Right lobe of liver (tissue), 6 donors: Measurements from ENCODE around the gene NHLRC4. TPM values are rescaled to one million over a fixed set of nuclear protein-coding genes. Genes with fewer than 3 reads are reported as not detected.

Experiments
- ATAC-seq, 4 donors: fragments of 200-7000 bp; cut with Tn5 transposase; one replicate each; pipeline ENCODE4 v1.9.1; 2020; ENCODE audit warnings: mild to moderate bottlenecking in 4 of 4, moderate library complexity in 4 of 4
- DNase-seq, 3 donors: peaks; one replicate each; pipeline ENCODE4 v3.0.0-alpha.2; 2020
- H3K27ac ChIP-seq, 3 donors: fragments of 200-600 bp; one replicate each; pipeline ENCODE4 v1.8.0; 2022
- H3K27me3 ChIP-seq, 2 donors: fragments of 200-600 bp; one replicate each; pipeline ENCODE4 v1.8.0; 2022
- H3K36me3 ChIP-seq, 4 donors: fragments of 200-600 bp; sonication (generic) in 1 of 4; one replicate each; pipeline versions ENCODE4 v1.5.1 to v1.8.0; 2017 to 2022; ENCODE audit warnings: control low read depth in 1 of 4
- H3K4me1 ChIP-seq, 4 donors: fragments of 200-600 bp; sonication (generic) in 1 of 4; one replicate each; pipeline versions ENCODE4 v1.5.1 to v1.8.0; 2017 to 2022; ENCODE audit warnings: control low read depth in 1 of 4
- H3K4me3 ChIP-seq, 3 donors: fragments of 200-600 bp; one replicate each; pipeline ENCODE4 v1.8.0; 2022
- H3K9me3 ChIP-seq, 4 donors: fragments of 200-600 bp; sonication (generic) in 1 of 4; one replicate each; pipeline versions ENCODE4 v1.5.1 to v1.8.0; 2017 to 2022; ENCODE audit warnings: control low read depth in 1 of 4
- POLR2A ChIP-seq: fragments of 450-650 bp; IDR thresholded peaks from one replicate; pipeline ENCODE4 v1.6.1; 2017; ENCODE audit warnings: antibody characterized with exemption, mild to moderate bottlenecking
- WGBS: methylation state at CpG from one replicate; pipeline ENCODE4 v1.1.6; 2018; ENCODE audit warnings: low coverage, low lambda C conversion rate; ENCODE audit not compliant: insufficient coverage; ENCODE audit errors: missing lambda C conversion rate; 5-methylcytosine and 5-hydroxymethylcytosine counted together
- intact Hi-C, 2 donors: fragments of 100-400 bp; cut with DNase I; formaldehyde crosslinking; loops; one replicate each; pipeline versions ENCODE4 v1.11.2 to v1.14.1; 2022
- total RNA-seq, 6 experiments: library from RNA; depleted of rRNA in 2 of 6; stranded (reverse); fragments of >200 nt in 2 of 6; fragmentation: NEBNext Ultra II Directional in 3 of 6; extraction: Animal tissue kit (Norgen Biotek cat#: 25700) in 3 of 6; gene quantifications; one replicate each; pipeline versions ENCODE4 v1.1.0 to v1.2.4, GENCODE V29; 2016 to 2023
- TF ChIP-seq, protein P1 (sequence below), 4 donors: fragments of 200-600 bp in 3 of 4; fragments of 450-650 bp in 1 of 4; IDR thresholded peaks; one replicate each; pipeline versions ENCODE4 v1.5.1 to v1.8.0; 2016 to 2022; ENCODE audit warnings: antibody characterized with exemption in 4 of 4, mild to moderate bottlenecking in 2 of 4
- donor health status: DM: no; HTN: yes; CAD: no.
- donor health status: DM: no; HTN: no; CAD: no.
- donor health status: DM: no; HTN: no; CAD: no.
- donor health status: DM: no; HTN: yes; CAD: no.
- donor health status: DM: no; HTN: yes; CAD: no.

NHLRC4 gene
- total RNA-seq, 6 experiments from 2014 or later = 0.12 to 0.33 (median 0.28) TPM; not detected in 1

DNA sequence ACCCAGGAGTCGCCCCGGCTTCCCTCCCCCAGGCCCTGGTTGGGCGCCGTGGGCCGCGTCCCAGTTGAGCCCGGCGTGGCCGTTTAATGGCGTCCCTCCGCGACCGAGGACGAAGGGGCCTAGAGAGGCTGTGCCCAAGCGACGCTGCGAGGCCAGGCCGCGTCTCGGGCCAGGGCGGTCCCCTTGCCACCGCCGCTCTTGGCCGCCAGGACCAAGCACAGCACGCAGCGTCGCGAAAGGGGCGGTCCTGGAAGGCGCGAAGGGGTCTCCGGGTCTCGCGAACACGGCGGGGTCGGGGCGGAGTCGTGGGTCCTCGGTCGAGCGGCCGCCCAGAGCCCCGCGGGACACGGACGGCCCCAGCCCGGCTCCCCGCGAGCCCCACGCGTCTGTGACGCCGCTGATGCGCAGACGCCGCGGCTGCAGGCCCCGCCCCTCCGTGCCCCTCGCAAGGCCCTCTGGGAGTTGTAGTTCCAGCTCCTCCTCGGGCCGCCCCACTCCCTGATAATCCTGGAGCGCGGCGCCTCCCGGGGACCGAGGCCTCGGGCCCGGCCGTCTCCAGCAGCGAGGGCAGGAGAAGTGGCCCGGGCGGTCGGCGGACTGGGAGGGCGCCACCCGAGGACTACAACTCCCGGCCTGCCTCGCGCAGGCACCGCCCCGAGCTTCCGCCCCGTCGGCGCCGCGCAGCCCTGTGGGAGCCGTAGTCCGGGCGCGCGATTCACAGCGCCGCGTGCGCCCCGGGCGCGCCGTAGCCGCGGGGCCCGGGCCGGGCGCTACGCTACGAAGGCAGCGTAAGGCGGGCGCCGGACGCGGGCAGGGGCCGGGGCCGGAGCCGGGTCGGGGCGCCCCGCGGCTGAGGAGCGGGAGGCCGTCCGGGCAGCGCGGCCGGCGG lies 39.5 kb upstream of the NHLRC4 start, which contains the start of gene CAPN15:
Gene CAPN15 (plus strand): TSS at position 698 of the 889 bp plus-strand sequence. CDS start 19,127 bp downstream, outside the sequence.
- Histone ChIP-seq H3K27me3 (no peaks in the 10 kb centered on the region), H3K27ac (peak within 1 kb of the TSS; percentile 98 to 99 (median 99)), H3K4me3 (peak within 1 kb of the TSS; percentile 82 to 90 (median 90)), H3K9me3 (no peaks in the 10 kb centered on the region), H3K4me1 (peaks cover 0 to 27% (median 13%) of the 10 kb centered on the region in 4 donors), H3K36me3 (no peaks in the 10 kb centered on the region)
- WGBS = 0% methylated on average over 11 of the region's 129 CpGs
- ATAC-seq = peak; percentile 78 to 89 (median 83)
- intact Hi-C loops = no loop called here
- DNase-seq = peak; percentile 90 to 91 (median 91)
- peak; percentile 74 for TF ChIP-seq POLR2A
- TF ChIP-seq, protein P1, sequence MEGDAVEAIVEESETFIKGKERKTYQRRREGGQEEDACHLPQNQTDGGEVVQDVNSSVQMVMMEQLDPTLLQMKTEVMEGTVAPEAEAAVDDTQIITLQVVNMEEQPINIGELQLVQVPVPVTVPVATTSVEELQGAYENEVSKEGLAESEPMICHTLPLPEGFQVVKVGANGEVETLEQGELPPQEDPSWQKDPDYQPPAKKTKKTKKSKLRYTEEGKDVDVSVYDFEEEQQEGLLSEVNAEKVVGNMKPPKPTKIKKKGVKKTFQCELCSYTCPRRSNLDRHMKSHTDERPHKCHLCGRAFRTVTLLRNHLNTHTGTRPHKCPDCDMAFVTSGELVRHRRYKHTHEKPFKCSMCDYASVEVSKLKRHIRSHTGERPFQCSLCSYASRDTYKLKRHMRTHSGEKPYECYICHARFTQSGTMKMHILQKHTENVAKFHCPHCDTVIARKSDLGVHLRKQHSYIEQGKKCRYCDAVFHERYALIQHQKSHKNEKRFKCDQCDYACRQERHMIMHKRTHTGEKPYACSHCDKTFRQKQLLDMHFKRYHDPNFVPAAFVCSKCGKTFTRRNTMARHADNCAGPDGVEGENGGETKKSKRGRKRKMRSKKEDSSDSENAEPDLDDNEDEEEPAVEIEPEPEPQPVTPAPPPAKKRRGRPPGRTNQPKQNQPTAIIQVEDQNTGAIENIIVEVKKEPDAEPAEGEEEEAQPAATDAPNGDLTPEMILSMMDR (IDR thresholded peaks at IDR 0.05) = peak in 1 of 4 donors; percentile 40

- Histone ChIP-seq H3K4me1 (peaks cover 0 to 32% (median 15%) of the 10 kb centered on the region in 4 donors), H3K4me3 (peak overlapping the region; percentile 75 to 90 (median 79)), H3K27me3 (no peaks in the 10 kb centered on the region), H3K9me3 (no peaks in the 10 kb centered on the region), H3K36me3 (no peaks in the 10 kb centered on the region), H3K27ac (peak overlapping the region; percentile 21 to 99 (median 65))
- TF ChIP-seq POLR2A = no peak
- TF ChIP-seq, protein P1 (IDR thresholded peaks at IDR 0.05) = no peak
- intact Hi-C loops = no loop called here
- WGBS = 6% methylated on average over 6 of the region's 55 CpGs
- peak in 2 of 4 donors; percentile 2 to 6 for ATAC-seq
- DNase-seq = no peak
Measured at GRCh38 chr16:528111-529011, 38.4 kb upstream of the NHLRC4 start.

GRCh38 chr16:529012-529575 lies 37.7 kb upstream of the NHLRC4 start:
- Histone ChIP-seq H3K27ac (peak overlapping the region in 1 of 3 donors; percentile 65), H3K36me3 (no peaks in the 10 kb centered on the region), H3K4me3 (peak overlapping the region; percentile 75 to 90 (median 79)), H3K4me1 (peaks cover 0 to 38% (median 17%) of the 10 kb centered on the region in 4 donors), H3K9me3 (no peaks in the 10 kb centered on the region), H3K27me3 (no peaks in the 10 kb centered on the region)
- WGBS = 31% methylated on average over 3 of the region's 12 CpGs
- no peak for ATAC-seq
- DNase-seq = no peak
- intact Hi-C loops = no loop called here
- TF ChIP-seq, protein P1 (IDR thresholded peaks at IDR 0.05) = no peak
- no peak for TF ChIP-seq POLR2A
